GM12872 (cell line): ENCODE data around the gene GTPBP4.

Experiments
- CTCF ChIP-seq: IDR thresholded peaks from 3 replicates; pipeline ENCODE4 v1.5.1; 2011; ENCODE audit warnings: low read depth, mild to moderate bottlenecking, low read length, moderate library complexity; ENCODE audit not compliant: insufficient read depth

GTPBP4 gene

DNA sequence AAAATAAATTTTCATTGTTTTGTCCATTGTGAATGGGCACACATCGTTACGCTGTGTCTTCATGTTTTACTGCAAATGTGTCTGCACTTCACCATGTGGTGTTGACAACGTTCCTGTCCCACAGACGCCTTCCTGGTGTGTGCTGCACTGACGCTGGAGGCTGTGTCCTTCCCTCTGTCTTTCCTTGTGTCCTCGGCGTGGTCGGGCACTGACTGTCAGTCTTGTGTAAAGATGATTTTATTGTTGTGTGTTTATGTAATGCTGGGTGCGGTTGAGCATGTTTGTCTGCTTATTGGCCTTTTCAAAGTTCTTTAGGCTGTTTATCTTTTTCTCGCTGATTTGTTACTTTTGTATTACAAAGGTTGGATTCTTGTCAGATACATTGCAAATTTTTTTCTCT lies 19.3 kb downstream of the GTPBP4 start:
- TF ChIP-seq CTCF = no peak

DNA sequence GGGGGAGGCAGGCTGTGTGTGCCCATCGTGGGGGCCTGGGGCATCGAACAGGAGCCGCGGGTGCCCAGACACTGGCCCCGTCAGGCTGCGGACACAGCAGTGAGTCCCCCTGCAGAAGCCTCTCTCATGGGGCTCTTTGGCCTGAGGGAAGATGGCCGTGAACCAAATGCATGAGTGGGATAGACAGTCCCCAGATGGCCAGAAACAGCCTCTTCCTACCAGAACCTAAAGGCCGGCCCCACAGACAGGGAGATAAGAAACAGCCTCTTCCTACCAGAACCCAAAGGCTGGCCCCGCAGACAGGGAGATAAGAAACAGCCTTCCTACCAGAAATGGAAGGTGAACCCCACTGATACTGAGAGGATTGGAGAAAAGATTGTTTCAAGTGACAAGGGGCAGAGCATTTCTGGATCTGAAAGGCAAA lies 20.8 kb downstream of the GTPBP4 start:
- TF ChIP-seq CTCF = no peak

- TF ChIP-seq CTCF = no peak
Measured at GRCh38 chr10:1010703-1011102, 22.5 kb downstream of the GTPBP4 start.

GRCh38 chr10:1011696-1012095 lies 23.5 kb downstream of the GTPBP4 start:
- no peak for TF ChIP-seq CTCF

GRCh38 chr10:1015688-1016087 lies 27.5 kb downstream of the GTPBP4 start:
- TF ChIP-seq CTCF = no peak

DNA sequence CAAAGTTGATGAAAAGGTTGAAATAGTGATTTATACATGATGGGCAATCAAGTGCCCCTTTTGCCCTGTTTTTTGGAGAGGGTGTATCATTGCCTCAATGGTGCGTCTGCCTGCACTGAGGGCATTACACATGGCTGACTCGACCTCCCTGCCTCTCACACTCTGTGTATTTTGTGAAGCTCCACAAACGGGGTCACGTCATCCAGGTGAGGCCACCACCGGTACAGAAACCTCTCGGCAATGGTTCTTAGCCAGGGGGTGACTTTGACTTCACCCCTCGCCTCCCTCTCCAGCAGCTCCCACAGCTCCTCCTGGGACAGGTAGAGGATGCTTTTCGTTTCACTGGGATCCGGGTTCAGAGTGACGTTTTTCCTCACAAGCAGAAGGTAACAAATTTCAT lies 31.1 kb downstream of the GTPBP4 start:
- TF ChIP-seq CTCF = no peak

DNA sequence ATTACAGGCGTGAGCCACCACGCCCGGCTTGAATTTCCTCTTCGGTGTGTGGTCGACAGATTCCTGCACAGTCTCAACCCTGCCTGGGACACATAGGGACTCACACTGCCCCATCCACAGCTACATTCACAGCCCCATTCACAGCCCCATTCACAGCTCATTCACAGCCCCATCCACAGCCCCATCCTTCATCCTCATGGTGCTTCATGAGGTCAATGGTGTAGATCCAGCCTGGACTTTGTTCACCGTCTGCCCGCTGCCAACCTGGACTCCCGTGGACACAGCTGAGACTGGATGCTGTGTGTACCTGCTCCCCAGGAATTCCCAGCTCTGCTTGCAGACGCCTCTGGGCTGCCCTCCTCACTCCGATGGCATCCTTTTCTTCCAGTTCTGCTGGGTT lies 32.2 kb downstream of the GTPBP4 start:
- no peak for TF ChIP-seq CTCF

DNA sequence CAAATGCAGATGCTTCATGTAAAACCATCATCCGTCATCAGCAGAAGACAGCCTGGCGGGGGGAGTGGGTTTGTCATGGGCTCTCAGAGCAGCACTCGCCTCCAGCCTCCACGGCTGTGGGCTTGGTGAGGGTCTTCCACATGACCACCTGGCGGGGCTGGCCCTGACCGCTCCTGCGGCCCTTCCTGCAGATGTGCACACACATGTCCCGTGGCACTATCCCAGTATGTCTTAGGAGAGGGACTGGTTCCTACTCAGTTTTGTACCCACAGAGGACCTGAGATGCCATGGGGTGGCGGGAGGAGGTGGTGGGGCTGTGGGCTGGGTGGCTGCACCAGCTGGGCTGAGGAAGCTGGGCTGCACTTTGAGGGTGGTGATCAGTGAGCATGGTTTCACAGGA lies 32.7 kb downstream of the GTPBP4 start:
- TF ChIP-seq CTCF = no peak
